B cell (primary cell): Measurements from ENCODE around the gene PAX1.

ENCODE experiments used
- CTCF ChIP-seq: fragments of 200-600 bp; IDR thresholded peaks from one replicate; pipeline ENCODE4 v1.8.0; 2022; ENCODE audit warnings: antibody characterized with exemption, mild to moderate bottlenecking
- EZH2 ChIP-seq: IDR thresholded peaks from 2 replicates; pipeline ENCODE4 v1.6.1; 2012; ENCODE audit warnings: borderline replicate concordance, low read depth, mild to moderate bottlenecking, moderate library complexity, low read length; ENCODE audit not compliant: insufficient read depth, poor library complexity, severe bottlenecking

GRCh38 chr20:21670981-21671380, 34.5 kb upstream of the PAX1 start:
- TF ChIP-seq CTCF (no peak), EZH2 (no peak)
